ENCODE results near the gene TGM2.

TGM2 gene

DNA sequence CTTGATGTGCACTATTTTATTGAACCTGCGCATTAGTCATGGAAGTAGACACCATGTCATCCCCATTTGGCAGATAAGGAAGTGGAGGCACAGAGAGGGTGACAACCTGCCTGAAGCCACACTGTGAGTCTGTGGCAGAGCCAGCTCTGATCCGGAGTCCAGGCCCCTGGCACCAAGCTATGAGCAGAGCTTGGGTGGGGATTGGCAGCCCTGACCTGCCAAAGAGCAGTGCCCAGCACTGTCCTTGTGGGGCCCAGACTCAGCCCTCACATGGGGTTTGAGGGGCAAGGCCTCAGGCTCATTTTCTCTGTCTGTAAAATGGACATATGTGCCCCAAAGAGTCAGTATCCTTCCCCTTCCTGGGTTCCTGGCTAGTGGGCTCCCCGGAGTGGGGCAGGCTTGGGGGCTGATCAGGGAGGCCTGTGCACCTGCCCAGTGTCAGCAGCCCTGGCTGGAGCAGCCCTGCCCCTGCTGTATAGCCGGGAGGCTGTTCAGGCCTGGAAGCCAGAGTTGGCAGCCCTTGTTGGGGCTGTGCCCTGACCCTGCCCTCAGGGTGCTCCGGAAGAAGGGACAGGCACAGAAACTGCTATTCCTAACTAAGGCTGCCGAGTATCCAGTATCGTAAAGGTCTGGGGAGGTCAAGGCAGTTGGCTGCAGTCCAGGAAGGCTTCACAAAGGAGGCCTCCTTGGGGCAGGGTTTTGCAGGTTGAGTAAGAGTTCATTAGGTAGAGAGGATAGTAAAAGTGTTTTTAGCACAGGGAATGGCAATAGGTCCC, 38.7 kb downstream of the TGM2 start:
- Histone ChIP-seq H3K4me3 (ENCODE audit: low read length) (no peak overlapping the region), H3K4me1 (ENCODE audit: control insufficient read depth, insufficient read depth, low read length) (peaks cover 4% of the 10 kb centered on the region)

DNA sequence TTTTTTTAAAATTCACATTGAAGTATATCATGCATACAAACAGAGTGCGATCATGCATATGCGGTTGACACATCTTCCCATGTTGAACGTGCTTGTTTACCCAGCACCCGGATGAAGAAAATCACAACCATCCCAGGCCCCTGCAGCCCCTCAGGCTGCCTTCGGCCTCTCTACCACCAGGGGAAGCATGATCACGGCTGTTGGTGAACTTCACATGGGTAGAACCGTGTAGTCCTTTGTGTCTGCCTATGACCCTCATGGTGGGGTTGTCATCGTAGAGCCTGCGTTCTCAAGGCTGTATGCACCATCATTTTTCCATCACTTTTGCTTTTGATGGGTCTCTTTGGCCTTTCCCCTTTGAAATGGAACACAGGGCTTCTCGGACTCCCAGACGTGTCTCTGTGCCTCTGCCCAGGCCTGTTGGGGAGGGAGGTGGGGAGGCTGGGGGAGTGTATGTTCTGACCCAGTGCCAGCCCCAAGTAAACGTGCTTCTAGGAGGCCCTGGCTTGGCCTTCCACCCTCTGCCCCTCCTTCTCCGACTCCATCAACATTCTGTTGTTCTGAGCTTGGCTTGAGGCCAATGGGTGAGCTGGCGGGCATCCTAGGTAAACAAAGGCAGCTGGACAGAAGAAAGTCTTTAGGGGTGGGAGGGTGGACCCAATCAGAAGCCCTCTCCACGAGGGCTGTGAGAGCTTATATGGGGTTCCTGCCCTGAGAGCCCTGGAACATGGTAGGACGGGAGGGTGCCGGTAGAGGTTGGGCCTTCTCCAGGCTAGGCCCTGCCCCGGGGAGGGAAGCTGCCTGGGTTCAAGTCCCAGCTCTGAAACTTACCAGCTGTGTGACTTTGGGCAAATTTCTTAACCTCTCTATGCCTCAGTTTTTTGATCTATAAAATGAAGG, 39.7 kb downstream of the TGM2 start:
- no peaks in the 10 kb centered on the region for H3K36me3 ChIP-seq (ENCODE audit: control insufficient read depth, insufficient read depth, low read length)

More for the DNA sequence above, 38.7 kb downstream of the TGM2 start:
- Histone ChIP-seq H3K27ac (ENCODE audit: low read depth, low read length) (peak overlapping the region; percentile 47), H3K9ac (ENCODE audit: low read length) (no peak overlapping the region), H3K36me3 (ENCODE audit: control insufficient read depth, insufficient read depth, low read length) (no peaks in the 10 kb centered on the region), H3K27me3 (ENCODE audit: control insufficient read depth, insufficient read depth, low read length) (no peaks in the 10 kb centered on the region)

DNA sequence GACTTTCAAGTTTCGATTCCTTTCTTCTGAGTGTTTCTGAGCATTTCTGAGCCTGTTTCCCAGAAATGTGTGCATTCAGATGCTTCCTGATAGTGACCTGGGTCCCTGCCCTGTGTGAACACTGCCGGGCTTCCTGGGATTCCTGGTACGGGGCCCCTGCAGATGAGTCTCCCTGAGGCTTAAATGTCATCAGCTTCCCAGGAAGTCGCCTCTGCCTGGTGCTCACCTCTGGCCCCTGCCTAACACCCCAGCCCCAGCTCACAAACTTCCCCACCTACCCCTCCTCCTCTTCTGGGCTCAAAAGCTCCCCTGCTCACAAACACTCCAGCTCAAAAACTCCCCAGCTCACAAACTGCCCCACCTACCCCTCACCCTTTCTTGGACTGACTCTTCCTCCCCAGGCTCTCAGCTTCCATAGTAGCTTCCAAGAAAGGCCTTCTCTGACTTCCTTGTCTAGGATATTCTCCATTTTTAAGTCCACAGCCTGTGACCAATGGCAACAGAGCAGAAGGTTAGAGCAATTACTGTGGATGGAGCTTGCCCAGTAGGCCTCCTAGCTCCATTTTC, 42.0 kb downstream of the TGM2 start:
- Histone ChIP-seq H3K4me1 (ENCODE audit: control insufficient read depth, insufficient read depth, low read length) (peaks cover 4% of the 10 kb centered on the region), H3K27ac (ENCODE audit: low read depth, low read length) (no peak overlapping the region), H3K27me3 (ENCODE audit: control insufficient read depth, insufficient read depth, low read length) (no peaks in the 10 kb centered on the region), H3K36me3 (ENCODE audit: control insufficient read depth, insufficient read depth, low read length) (no peaks in the 10 kb centered on the region), H3K4me3 (ENCODE audit: low read length) (no peak overlapping the region), H3K9ac (ENCODE audit: low read length) (no peak overlapping the region)

More for the DNA sequence above, 39.7 kb downstream of the TGM2 start:
- H3K9ac ChIP-seq (ENCODE audit: low read length): no peak overlapping the region
- no peak overlapping the region for H3K4me3 ChIP-seq (ENCODE audit: low read length)
- H3K4me1 ChIP-seq (ENCODE audit: control insufficient read depth, insufficient read depth, low read length): peaks cover 4% of the 10 kb centered on the region
- H3K27me3 ChIP-seq (ENCODE audit: control insufficient read depth, insufficient read depth, low read length): no peaks in the 10 kb centered on the region
- H3K27ac ChIP-seq (ENCODE audit: low read depth, low read length): peak overlapping the region; percentile 19

DNA sequence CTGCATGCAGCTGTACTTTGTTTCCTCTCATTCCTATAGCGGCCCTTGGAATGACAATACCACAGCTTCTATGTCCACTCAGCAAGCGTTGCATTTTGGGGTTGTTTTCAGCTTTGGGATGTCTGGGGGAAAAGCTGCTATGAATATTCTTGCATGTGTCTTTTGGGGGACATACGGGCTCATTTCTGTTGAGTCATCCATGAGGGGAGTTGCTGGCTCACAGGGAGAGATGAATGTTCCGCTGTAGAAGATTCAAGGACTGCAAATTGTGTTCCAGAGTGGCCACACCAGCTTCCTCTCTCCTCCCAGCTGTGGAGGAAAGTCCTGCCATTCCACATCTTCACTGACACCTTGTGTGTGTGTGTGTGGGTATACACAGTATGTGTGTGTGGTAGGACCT, 43.3 kb downstream of the TGM2 start:
- no peaks in the 10 kb centered on the region for H3K36me3 ChIP-seq (ENCODE audit: control insufficient read depth, insufficient read depth, low read length)
- H3K4me3 ChIP-seq (ENCODE audit: low read length): no peak overlapping the region
- peaks cover 4% of the 10 kb centered on the region for H3K4me1 ChIP-seq (ENCODE audit: control insufficient read depth, insufficient read depth, low read length)
- no peaks in the 10 kb centered on the region for H3K27me3 ChIP-seq (ENCODE audit: control insufficient read depth, insufficient read depth, low read length)
- no peak overlapping the region for H3K27ac ChIP-seq (ENCODE audit: low read depth, low read length)
- no peak overlapping the region for H3K9ac ChIP-seq (ENCODE audit: low read length)

DNA sequence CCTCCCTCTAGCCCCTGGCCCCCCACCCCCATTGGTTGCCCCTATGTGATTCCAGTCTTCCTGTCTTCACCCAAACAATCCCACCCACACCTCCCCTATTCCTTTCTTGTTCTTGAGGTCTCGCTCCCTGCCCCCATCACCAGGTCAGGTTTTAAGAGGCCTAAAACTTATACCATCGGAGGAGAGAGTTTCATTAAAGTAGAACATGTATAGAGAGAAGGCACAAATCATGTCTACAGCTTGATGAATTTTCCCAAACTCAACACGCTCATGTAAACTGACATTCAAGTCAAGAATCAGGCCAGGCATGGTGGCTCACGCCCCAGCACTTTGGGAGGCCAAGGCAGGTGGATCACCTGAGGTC, 44.5 kb downstream of the TGM2 start:
- Histone ChIP-seq H3K36me3 (ENCODE audit: control insufficient read depth, insufficient read depth, low read length) (no peaks in the 10 kb centered on the region), H3K27ac (ENCODE audit: low read depth, low read length) (no peak overlapping the region), H3K27me3 (ENCODE audit: control insufficient read depth, insufficient read depth, low read length) (no peaks in the 10 kb centered on the region), H3K4me3 (ENCODE audit: low read length) (no peak overlapping the region), H3K4me1 (ENCODE audit: control insufficient read depth, insufficient read depth, low read length) (peaks cover 4% of the 10 kb centered on the region), H3K9ac (ENCODE audit: low read length) (no peak overlapping the region)

DNA sequence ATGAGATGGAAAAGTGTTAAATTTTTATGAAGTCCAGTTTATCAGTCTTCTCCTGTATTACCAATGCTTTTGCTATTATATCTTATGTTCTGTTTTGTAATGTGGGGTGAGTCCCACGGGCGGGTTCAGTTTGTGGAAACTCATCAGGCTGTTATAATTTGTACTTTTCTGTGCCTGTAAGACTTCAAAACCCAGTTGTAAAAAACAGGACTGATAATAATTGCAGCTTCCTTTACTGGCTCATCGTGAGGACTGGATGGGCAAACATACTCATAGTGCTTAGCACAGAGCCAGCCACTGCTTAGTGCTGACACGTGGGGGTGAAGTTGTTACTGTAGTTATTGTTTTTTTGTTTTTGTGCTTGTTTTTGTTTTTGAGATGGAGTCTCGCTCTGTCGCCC, 45.6 kb downstream of the TGM2 start:
- H3K36me3 ChIP-seq (ENCODE audit: control insufficient read depth, insufficient read depth, low read length): no peaks in the 10 kb centered on the region
- no peak overlapping the region for H3K4me3 ChIP-seq (ENCODE audit: low read length)
- H3K4me1 ChIP-seq (ENCODE audit: control insufficient read depth, insufficient read depth, low read length): no peaks in the 10 kb centered on the region
- no peak overlapping the region for H3K9ac ChIP-seq (ENCODE audit: low read length)
- H3K27ac ChIP-seq (ENCODE audit: low read depth, low read length): no peak overlapping the region
- no peaks in the 10 kb centered on the region for H3K27me3 ChIP-seq (ENCODE audit: control insufficient read depth, insufficient read depth, low read length)

DNA sequence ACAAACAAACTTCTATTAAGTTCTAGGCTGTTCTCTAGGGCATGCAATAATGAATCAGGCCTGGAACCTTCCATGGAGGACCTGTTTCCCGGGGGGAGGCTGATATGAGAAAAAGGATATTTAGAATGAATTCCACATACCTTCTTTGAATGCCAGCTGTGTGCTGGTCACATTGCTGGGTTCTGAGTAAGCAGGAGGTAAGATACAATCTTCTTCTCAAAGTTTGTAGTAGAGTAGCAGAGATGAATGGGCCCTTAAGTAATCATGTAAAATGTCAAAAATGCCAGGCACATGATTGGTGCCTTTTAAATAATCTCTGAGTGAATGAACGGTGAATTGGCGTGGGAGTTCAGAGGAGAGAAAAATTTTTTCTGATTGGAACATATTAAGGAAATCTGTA, 47.4 kb downstream of the TGM2 start:
- H3K27me3 ChIP-seq (ENCODE audit: control insufficient read depth, insufficient read depth, low read length): no peaks in the 10 kb centered on the region
- H3K36me3 ChIP-seq (ENCODE audit: control insufficient read depth, insufficient read depth, low read length): no peaks in the 10 kb centered on the region
- no peak overlapping the region for H3K9ac ChIP-seq (ENCODE audit: low read length)

DNA sequence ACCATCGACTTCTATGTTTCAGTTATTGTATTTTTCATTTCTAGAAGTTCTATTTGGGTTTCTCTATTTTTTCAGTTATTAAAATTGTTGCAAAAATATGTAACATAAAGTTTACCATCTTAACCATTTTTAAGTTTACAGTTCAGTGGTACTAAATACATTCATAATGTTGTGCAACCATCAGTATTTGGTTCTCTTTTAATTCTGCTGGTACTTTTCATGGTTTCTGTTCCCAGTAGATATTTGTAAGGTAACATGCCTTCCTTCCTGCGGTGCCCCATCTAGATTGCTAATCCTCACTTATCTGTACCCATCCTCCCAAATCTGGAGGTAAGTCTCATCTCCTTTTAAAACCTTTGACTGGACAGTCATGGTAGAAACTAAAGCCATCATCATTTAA, 47.9 kb downstream of the TGM2 start:
- no peaks in the 10 kb centered on the region for H3K27me3 ChIP-seq (ENCODE audit: control insufficient read depth, insufficient read depth, low read length)
- H3K4me1 ChIP-seq (ENCODE audit: control insufficient read depth, insufficient read depth, low read length): peaks cover 2% of the 10 kb centered on the region
- H3K36me3 ChIP-seq (ENCODE audit: control insufficient read depth, insufficient read depth, low read length): no peaks in the 10 kb centered on the region
- H3K4me3 ChIP-seq (ENCODE audit: low read length): no peak overlapping the region
- H3K9ac ChIP-seq (ENCODE audit: low read length): no peak overlapping the region
- no peak overlapping the region for H3K27ac ChIP-seq (ENCODE audit: low read depth, low read length)

More for the DNA sequence above, 47.4 kb downstream of the TGM2 start:
- Histone ChIP-seq H3K4me3 (ENCODE audit: low read length) (no peak overlapping the region), H3K27ac (ENCODE audit: low read depth, low read length) (no peak overlapping the region), H3K4me1 (ENCODE audit: control insufficient read depth, insufficient read depth, low read length) (peaks cover 2% of the 10 kb centered on the region)

DNA sequence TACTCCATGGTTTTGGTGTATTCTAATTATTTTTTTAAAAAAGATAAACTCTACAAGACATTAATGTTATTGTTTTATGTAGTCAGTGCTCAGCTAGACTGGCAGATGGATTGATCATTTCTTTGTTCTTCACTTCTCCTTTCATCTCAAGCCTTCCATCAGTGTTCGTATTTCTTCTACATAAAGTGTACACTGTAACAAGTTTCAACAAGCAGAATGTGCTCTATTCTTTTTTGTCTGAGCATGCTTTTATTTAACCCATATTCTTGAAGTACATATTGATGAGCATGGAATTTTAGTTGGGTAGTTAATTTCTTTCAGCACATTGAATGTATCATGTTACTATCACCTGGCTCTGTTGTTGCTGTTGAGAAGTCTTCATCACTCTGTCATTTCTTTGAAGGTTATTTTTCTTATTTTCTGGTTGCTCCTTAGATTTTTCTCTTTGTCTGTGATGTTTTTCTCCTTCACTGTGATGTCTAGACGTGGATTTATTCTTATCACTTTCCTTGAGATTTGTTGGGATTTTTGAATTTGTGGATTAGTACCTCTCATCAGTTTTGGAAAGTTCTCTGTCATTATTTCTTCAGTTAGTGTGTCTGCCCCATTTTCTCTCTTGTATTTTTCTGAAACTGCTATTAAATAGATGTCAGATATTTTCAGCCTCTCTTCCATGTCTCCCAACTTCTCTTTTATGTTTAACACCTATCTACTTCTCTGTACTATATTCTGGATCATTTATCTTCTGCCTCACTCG, 48.5 kb downstream of the TGM2 start:
- no peak overlapping the region for H3K27ac ChIP-seq (ENCODE audit: low read depth, low read length)
- H3K4me3 ChIP-seq (ENCODE audit: low read length): no peak overlapping the region
- no peak overlapping the region for H3K9ac ChIP-seq (ENCODE audit: low read length)
- H3K27me3 ChIP-seq (ENCODE audit: control insufficient read depth, insufficient read depth, low read length): no peaks in the 10 kb centered on the region
- H3K36me3 ChIP-seq (ENCODE audit: control insufficient read depth, insufficient read depth, low read length): no peaks in the 10 kb centered on the region
- peaks cover 2% of the 10 kb centered on the region for H3K4me1 ChIP-seq (ENCODE audit: control insufficient read depth, insufficient read depth, low read length)

DNA sequence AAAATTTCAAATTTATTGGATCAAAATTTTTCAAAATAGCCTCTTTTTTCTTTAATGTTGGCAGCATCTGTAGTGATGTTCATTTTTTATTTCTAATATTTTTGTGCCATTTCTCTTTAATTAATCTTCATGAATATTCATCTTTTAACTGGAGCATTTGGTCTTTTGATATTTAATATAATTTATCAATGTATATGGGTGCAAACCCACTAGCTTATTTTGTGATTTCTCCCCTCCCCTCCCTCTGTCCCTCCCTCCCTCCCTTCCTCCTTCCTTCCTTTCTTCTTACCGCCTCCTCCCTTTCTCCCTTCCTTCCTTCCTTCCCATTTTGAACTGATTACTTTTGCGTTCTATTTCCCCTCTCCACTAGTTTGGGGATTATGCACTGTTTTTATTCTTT, 49.2 kb downstream of the TGM2 start:
- Histone ChIP-seq H3K4me1 (ENCODE audit: control insufficient read depth, insufficient read depth, low read length) (peaks cover 2% of the 10 kb centered on the region), H3K27me3 (ENCODE audit: control insufficient read depth, insufficient read depth, low read length) (no peaks in the 10 kb centered on the region), H3K9ac (ENCODE audit: low read length) (no peak overlapping the region), H3K36me3 (ENCODE audit: control insufficient read depth, insufficient read depth, low read length) (no peaks in the 10 kb centered on the region), H3K27ac (ENCODE audit: low read depth, low read length) (no peak overlapping the region), H3K4me3 (ENCODE audit: low read length) (no peak overlapping the region)

DNA sequence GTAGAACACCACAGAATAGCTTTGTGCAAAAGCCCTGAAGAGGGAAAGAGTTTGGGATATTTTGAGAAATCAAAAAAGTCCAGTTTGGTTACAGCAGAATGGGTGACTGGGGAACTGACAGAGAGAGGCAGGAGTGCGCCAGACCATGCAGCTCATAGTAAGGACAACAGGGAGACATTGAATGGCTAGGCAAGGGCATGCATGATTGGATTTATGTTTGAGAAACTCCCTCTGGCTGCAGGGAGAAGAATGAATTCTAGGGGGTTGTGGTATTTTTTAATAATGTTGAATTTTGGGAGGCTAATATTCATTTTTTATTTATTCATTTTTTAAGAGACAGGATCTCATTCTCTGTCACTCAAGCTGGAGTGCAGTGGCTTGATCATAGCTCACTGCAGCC, 49.9 kb downstream of the TGM2 start:
- Histone ChIP-seq H3K27me3 (ENCODE audit: control insufficient read depth, insufficient read depth, low read length) (no peaks in the 10 kb centered on the region), H3K36me3 (ENCODE audit: control insufficient read depth, insufficient read depth, low read length) (no peaks in the 10 kb centered on the region), H3K4me3 (ENCODE audit: low read length) (no peak overlapping the region), H3K4me1 (ENCODE audit: control insufficient read depth, insufficient read depth, low read length) (peaks cover 9% of the 10 kb centered on the region), H3K27ac (ENCODE audit: low read depth, low read length) (no peak overlapping the region), H3K9ac (ENCODE audit: low read length) (no peak overlapping the region)

DNA sequence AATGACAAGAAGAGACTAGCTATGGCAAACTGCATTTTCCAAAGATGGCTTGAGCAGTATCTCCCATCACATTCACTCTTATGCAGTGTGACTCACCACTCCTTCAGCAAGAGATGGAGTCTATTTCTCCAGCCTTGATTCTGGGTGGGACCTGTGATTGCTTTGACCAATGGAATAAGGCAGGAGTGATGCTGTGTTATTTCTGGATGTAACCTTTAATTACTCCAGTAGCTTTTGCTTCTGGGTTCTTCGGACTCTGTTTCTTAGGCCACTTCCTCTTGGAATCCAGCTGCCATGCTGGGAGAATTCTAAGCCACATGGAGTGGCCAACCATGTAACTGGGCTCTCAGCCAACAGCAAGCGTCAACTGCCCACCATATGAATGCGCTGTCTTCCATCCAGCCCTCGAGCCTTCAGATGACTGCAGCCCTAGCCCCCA, 50.7 kb downstream of the TGM2 start:
- H3K4me3 ChIP-seq (ENCODE audit: low read length): no peak overlapping the region
- no peaks in the 10 kb centered on the region for H3K36me3 ChIP-seq (ENCODE audit: control insufficient read depth, insufficient read depth, low read length)
- H3K27me3 ChIP-seq (ENCODE audit: control insufficient read depth, insufficient read depth, low read length): no peaks in the 10 kb centered on the region
- H3K27ac ChIP-seq (ENCODE audit: low read depth, low read length): no peak overlapping the region
- H3K4me1 ChIP-seq (ENCODE audit: control insufficient read depth, insufficient read depth, low read length): peaks cover 17% of the 10 kb centered on the region
- H3K9ac ChIP-seq (ENCODE audit: low read length): no peak overlapping the region

All from rectal smooth muscle tissue (tissue), 1 donor.